Bone marrow (tissue), 2 donors: ENCODE data around the gene ZNF302.

Experiments used
- DNase-seq, 2 donors: peaks; one replicate each; lab custom pipeline; 2025; lab: John Stamatoyannopoulos, UW

The ZNF302 gene

DNA sequence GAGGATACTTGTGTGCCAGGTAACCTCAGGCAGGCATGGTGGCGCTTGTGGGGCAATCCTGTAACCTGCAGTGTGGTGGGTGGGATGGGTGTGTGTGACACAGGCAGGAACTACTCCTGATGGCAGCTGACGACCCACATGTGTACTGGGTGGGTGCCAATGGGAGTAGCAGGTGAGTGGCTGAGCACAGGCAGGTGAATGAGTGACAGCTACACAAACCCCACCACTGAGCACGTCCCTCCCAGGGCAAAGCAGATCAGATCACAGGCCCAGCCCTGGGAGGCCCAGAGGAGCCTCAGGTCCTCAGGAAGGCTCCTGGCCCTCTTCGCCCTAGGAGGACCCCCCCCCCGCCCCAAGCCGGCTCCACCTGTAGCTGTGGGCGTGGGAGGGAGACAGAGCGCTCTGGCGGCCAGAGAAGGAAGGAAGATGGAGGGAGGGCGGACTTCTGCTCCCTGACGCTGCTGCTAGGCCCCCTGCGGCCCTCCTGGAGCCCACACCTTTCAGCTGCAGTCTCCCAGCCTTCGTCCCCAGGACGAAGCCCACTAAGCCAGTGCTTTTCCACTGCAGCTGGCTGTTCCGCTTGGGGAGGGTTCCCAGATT is 55.2 kb downstream of the ZNF302 start:
- no peak for DNase-seq

DNA sequence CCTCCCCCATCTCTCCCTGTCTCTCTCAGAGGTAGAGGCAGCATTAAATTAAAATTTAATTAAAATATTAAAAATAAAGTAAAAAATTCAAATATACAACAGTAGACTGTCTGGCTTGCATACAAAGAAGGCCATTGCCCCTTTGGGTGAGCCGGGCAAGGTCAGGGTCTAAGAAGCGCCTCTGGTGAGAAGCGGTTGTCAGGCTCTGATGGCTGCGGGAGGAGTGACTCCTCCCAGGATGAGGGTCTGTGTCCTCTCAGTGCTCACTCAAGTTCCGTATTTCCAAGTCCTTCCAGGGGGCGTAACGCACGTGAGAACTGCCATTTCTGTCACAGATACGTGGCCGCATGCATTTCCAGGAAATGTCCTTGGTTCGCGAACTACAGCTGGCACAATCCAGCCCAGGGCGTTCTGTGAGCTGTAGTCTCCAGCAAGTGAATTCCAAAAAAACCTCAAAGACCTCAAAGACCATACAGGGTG is 55.8 kb downstream of the ZNF302 start:
- peak; percentile 50 to 80 for DNase-seq

DNA sequence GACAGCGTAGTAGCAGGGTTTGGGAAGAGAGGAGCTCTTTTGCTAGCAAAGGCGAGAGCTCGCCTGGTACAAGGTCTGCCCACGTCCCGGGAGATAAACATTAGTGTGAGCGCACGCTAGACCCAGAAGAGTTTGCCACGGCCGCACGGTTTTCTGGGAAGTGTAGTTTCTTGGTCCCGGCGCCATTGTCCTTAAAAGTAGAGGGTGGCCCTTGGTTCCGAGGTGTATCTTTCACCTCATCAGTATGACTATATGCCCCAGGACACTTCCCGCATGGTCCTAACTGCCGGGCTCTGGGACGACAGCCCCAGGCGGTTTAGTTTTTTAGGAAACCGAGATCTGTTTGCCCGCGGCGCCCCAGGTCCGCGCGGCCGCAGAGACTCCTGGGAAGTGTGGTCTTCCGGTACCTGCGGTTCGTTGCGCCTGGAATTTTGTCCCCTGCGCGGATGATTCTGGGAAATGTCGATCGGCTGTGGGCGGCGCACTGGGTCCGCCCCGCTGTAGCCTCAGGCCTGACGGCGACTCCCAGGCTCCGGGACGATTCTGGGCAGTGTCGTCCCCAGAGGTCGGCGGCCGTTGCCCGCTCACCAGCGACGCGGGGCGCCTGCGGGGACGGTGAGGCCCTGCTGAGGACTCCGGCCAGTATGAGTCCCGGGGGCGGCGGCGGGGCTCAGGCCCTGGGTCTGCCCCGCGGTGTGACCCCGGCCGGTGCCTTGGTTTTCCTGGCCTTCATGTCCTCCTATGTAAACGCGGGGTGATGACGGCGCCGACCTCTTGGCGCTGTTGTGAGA is 56.5 kb downstream of the ZNF302 start, which contains the start of gene ZNF181:
TSS of gene ZNF181 (plus strand) at position 498 of the 791 bp plus-strand sequence. CDS start 795 bp downstream, outside the sequence.
- peak; percentile 85 to 91 for DNase-seq

DNA sequence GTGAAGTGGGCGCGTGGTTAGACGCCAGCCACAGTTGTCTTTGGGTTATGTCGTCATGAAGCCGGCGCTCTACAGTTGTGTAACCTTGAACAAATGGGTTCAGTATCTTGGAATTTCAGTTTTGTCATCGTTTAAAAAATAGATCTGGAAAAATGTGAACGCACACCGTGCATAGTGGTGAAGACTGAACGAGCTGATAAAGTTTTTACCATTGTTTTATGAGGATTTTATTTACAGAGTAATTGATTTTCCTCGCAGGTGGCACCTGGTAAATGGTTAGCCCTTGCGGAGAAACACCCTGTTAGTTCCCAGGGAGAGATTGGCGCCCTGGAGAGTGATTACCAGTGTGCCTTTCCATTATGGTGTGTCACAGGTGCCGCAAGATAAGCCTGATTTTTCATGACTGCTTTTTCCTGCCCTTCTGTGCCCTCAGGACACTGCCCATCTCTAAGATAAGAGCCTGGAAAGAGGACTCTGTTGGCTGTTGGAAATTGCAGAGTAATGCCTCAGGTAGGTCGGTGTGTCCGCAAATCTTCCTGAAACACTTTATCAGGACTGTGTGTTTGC is 57.1 kb downstream of the ZNF302 start:
- DNase-seq: peak in 1 of 2 donors; percentile 57
